ENCODE results near the gene FBXO28.
A peak's percentile ranks its signal among the peaks of the same experiment; 100 is the strongest.
"Not testable (repeated sequence)": the region's sequence is repeated elsewhere in the genome, so short reads cannot be mapped to it uniquely, and the experiment has no call there.

FBXO28 gene

GRCh38 chr1:224182057-224182865, 68.3 kb downstream of the FBXO28 start:
- peak overlapping the region; percentile 74 for H3K27ac ChIP-seq
- no peak for DNase-seq (ENCODE audit: low read depth, low spot score)

- peak within 1 kb of the TSS; percentile 74 for H3K27ac ChIP-seq
Observed at GRCh38 chr1:224182866-224183590, 69.1 kb downstream of the FBXO28 start, which contains the start of gene DEGS1. DEGS1 (plus strand) TSS chr1:224183240; CDS start chr1:224183337, 97 bp downstream.

GRCh38 chr1:224183591-224184312, 69.8 kb downstream of the FBXO28 start:
- H3K27ac ChIP-seq: peak overlapping the region; percentile 74
- DNase-seq (ENCODE audit: low read depth, low spot score): no peak

More at GRCh38 chr1:224182866-224183590, 69.1 kb downstream of the FBXO28 start, which contains the start of gene DEGS1:
- no peak for DNase-seq (ENCODE audit: low read depth, low spot score)

- DNase-seq (ENCODE audit: low read depth, low spot score): no peak
- no peak overlapping the region for H3K27ac ChIP-seq
Observed at GRCh38 chr1:224185208-224185607, 71.3 kb downstream of the FBXO28 start.

GRCh38 chr1:224188286-224188685, 74.4 kb downstream of the FBXO28 start:
- no peak overlapping the region for H3K27ac ChIP-seq
- no peak for DNase-seq (ENCODE audit: low read depth, low spot score)

- DNase-seq (ENCODE audit: low read depth, low spot score): no peak
- H3K27ac ChIP-seq: no peak overlapping the region
Observed at GRCh38 chr1:224189561-224189960, 75.7 kb downstream of the FBXO28 start.

GRCh38 chr1:224192082-224192788, 78.3 kb downstream of the FBXO28 start:
- DNase-seq (ENCODE audit: low read depth, low spot score): no peak
- no peak overlapping the region for H3K27ac ChIP-seq

- no peak for DNase-seq (ENCODE audit: low read depth, low spot score)
- no peak overlapping the region for H3K27ac ChIP-seq
Observed at GRCh38 chr1:224193319-224193966, 79.5 kb downstream of the FBXO28 start.

GRCh38 chr1:224196813-224197600, 83.1 kb downstream of the FBXO28 start:
- no peak overlapping the region for H3K27ac ChIP-seq
- no peak for DNase-seq (ENCODE audit: low read depth, low spot score)

GRCh38 chr1:224198572-224198971, 84.7 kb downstream of the FBXO28 start:
- peak overlapping the region; percentile 35 for H3K27ac ChIP-seq
- DNase-seq (ENCODE audit: low read depth, low spot score): peak; percentile 33

GRCh38 chr1:224199679-224200078, 85.8 kb downstream of the FBXO28 start:
- peak overlapping the region; percentile 35 for H3K27ac ChIP-seq
- peak; percentile 51 for DNase-seq (ENCODE audit: low read depth, low spot score)

GRCh38 chr1:224201383-224201782, 87.5 kb downstream of the FBXO28 start:
- no peak overlapping the region for H3K27ac ChIP-seq
- no peak for DNase-seq (ENCODE audit: low read depth, low spot score)

- no peak overlapping the region for H3K27ac ChIP-seq
- DNase-seq (ENCODE audit: low read depth, low spot score): no peak
Observed at GRCh38 chr1:224201853-224202252, 87.9 kb downstream of the FBXO28 start.

- no peak for DNase-seq (ENCODE audit: low read depth, low spot score)
- H3K27ac ChIP-seq: no peak overlapping the region
Observed at GRCh38 chr1:224203243-224204016, 89.5 kb downstream of the FBXO28 start.

GRCh38 chr1:224205438-224205840, 91.5 kb downstream of the FBXO28 start:
- peak; percentile 69 for DNase-seq (ENCODE audit: low read depth, low spot score)
- peak overlapping the region; percentile 60 for H3K27ac ChIP-seq

GRCh38 chr1:224205931-224206538, 92.1 kb downstream of the FBXO28 start:
- not testable (repeated sequence) for DNase-seq (ENCODE audit: low read depth, low spot score)
- peak overlapping the region; percentile 60 for H3K27ac ChIP-seq

GRCh38 chr1:224211206-224211962, 97.5 kb downstream of the FBXO28 start:
- DNase-seq (ENCODE audit: low read depth, low spot score): peak; percentile 51
- H3K27ac ChIP-seq: no peak overlapping the region
